ENCODE data around the gene DDTL.

DNA sequence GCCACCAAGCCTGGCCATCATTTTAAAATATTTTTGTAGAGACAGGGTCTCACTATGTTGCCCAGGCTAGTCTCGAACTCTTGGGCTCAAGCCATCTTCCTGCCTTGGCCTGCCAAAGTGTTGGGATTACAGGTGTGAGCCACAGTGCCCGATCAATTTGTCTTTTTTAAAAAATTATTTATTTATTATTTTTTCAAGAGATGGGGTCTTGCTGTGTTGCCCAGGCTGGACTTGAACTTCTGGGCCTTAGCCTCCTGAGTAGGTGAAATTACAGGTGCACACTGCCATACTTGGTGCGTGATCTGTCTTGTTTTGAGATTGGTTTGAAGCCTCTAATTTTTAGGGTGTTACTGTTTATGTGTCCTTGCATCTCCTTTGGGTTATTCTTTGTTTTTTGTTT is 54.6 kb downstream of the DDTL start:
- TF ChIP-seq, protein P1, sequence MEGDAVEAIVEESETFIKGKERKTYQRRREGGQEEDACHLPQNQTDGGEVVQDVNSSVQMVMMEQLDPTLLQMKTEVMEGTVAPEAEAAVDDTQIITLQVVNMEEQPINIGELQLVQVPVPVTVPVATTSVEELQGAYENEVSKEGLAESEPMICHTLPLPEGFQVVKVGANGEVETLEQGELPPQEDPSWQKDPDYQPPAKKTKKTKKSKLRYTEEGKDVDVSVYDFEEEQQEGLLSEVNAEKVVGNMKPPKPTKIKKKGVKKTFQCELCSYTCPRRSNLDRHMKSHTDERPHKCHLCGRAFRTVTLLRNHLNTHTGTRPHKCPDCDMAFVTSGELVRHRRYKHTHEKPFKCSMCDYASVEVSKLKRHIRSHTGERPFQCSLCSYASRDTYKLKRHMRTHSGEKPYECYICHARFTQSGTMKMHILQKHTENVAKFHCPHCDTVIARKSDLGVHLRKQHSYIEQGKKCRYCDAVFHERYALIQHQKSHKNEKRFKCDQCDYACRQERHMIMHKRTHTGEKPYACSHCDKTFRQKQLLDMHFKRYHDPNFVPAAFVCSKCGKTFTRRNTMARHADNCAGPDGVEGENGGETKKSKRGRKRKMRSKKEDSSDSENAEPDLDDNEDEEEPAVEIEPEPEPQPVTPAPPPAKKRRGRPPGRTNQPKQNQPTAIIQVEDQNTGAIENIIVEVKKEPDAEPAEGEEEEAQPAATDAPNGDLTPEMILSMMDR (IDR thresholded peaks at IDR 0.05) = no peak
- no peak for TF ChIP-seq POLR2A (IDR thresholded peaks at IDR 0.05)
